Mesenchymal stem cell (in vitro differentiated cells and primary cell): Measurements from ENCODE around the gene RNF7.
A peak's percentile ranks its signal among the peaks of the same experiment; 100 is the strongest.
"Not testable (repeated sequence)": the region's sequence is repeated elsewhere in the genome, so short reads cannot be mapped to it uniquely, and the experiment has no call there.

Experiments used
- DNase-seq: peaks from one replicate; pipeline ENCODE4 v3.0.0-alpha.2; 2013
- H2AFZ ChIP-seq: one replicate; pipeline ENCODE4 v1.6.1; 2013; ENCODE audit warnings: low read depth, mild to moderate bottlenecking, control low read depth, inconsistent platforms, low read length, moderate library complexity
- H2AK5ac ChIP-seq: 2 replicates; pipeline ENCODE4 v1.6.1; 2013; ENCODE audit warnings: low read length, moderate library complexity, mild to moderate bottlenecking, inconsistent platforms; ENCODE audit not compliant: severe bottlenecking
- H2BK120ac ChIP-seq: one replicate; pipeline ENCODE4 v1.6.1; 2013; ENCODE audit warnings: low read depth, mild to moderate bottlenecking, inconsistent platforms, low read length, moderate library complexity
- H2BK12ac ChIP-seq, 2 experiments: one replicate each; pipeline ENCODE4 v1.6.1; 2013; ENCODE audit warnings: inconsistent platforms in 2 of 2, low read length in 2 of 2, mild to moderate bottlenecking in 2 of 2, moderate library complexity in 2 of 2, control low read depth in 1 of 2
- H2BK15ac ChIP-seq: one replicate; pipeline ENCODE4 v1.6.1; 2013; ENCODE audit warnings: mild to moderate bottlenecking, low read depth, inconsistent platforms; ENCODE audit not compliant: poor library complexity, severe bottlenecking
- H2BK5ac ChIP-seq: 2 replicates; pipeline ENCODE4 v1.6.1; 2013; ENCODE audit warnings: low read depth, mild to moderate bottlenecking, low read length, control low read depth, inconsistent platforms; ENCODE audit not compliant: poor library complexity, severe bottlenecking
- H3K14ac ChIP-seq, 2 experiments: one replicate each; pipeline ENCODE4 v1.6.1; 2013; ENCODE audit warnings: inconsistent platforms in 2 of 2, low read length in 2 of 2, control low read depth in 1 of 2, mild to moderate bottlenecking in 1 of 2, moderate library complexity in 1 of 2
- H3K18ac ChIP-seq, 2 experiments: one replicate each; pipeline ENCODE4 v1.6.1; 2013; ENCODE audit warnings: inconsistent platforms in 2 of 2, low read length in 2 of 2, control low read depth in 1 of 2, low read depth in 1 of 2, mild to moderate bottlenecking in 1 of 2
- H3K23ac ChIP-seq, 2 experiments: one replicate each; pipeline ENCODE4 v1.6.1; 2013; ENCODE audit warnings: inconsistent platforms in 2 of 2, low read length in 2 of 2, mild to moderate bottlenecking in 2 of 2, moderate library complexity in 2 of 2, control low read depth in 1 of 2
- H3K27ac ChIP-seq: 2 replicates; pipeline ENCODE4 v1.5.1; 2013; ENCODE audit warnings: mild to moderate bottlenecking, moderate library complexity, low read length, control low read depth, inconsistent platforms; ENCODE audit not compliant: poor library complexity, severe bottlenecking
- H3K27me3 ChIP-seq, 2 experiments: 2 replicates each; pipeline versions ENCODE4 v1.6.1 to v1.7.0; 2013; ENCODE audit warnings: low read length in 2 of 2, mild to moderate bottlenecking in 2 of 2, moderate library complexity in 2 of 2, control low read depth in 1 of 2, inconsistent platforms in 1 of 2; ENCODE audit not compliant: control insufficient read depth in 1 of 2, insufficient read depth in 1 of 2
- H3K36me3 ChIP-seq, 2 experiments: 2 replicates each; pipeline versions ENCODE4 v1.6.1 to v1.7.0; 2013; ENCODE audit warnings: low read length in 2 of 2, control low read depth in 1 of 2, inconsistent platforms in 1 of 2, low read depth in 1 of 2, mild to moderate bottlenecking in 1 of 2; ENCODE audit not compliant: insufficient read depth in 2 of 2, control insufficient read depth in 1 of 2
- H3K4ac ChIP-seq, 2 experiments: one replicate each; pipeline ENCODE4 v1.6.1; 2013; ENCODE audit warnings: inconsistent platforms in 2 of 2, low read length in 2 of 2, mild to moderate bottlenecking in 2 of 2, moderate library complexity in 2 of 2, control low read depth in 1 of 2, low read depth in 1 of 2
- H3K4me1 ChIP-seq: 2 replicates; pipeline ENCODE4 v1.6.1; 2013; ENCODE audit warnings: low read depth, low read length, control low read depth; ENCODE audit not compliant: control insufficient read depth, insufficient read depth
- H3K4me2 ChIP-seq: 2 replicates; pipeline ENCODE4 v1.6.1; 2013; ENCODE audit warnings: low read length, mild to moderate bottlenecking, inconsistent platforms; ENCODE audit not compliant: poor library complexity, severe bottlenecking
- H3K4me3 ChIP-seq, 2 experiments: 2 replicates each; pipeline versions ENCODE4 v1.5.1 to v1.7.0; 2013; ENCODE audit warnings: low read length in 2 of 2, mild to moderate bottlenecking in 2 of 2, control low read depth in 1 of 2, low read depth in 1 of 2; ENCODE audit not compliant: insufficient read depth in 1 of 2
- H3K79me1 ChIP-seq: replicated peaks from 2 replicates; pipeline ENCODE4 v1.6.1; 2013; ENCODE audit warnings: mild to moderate bottlenecking, control low read depth, low read length, inconsistent platforms; ENCODE audit not compliant: poor library complexity, severe bottlenecking
- H3K9ac ChIP-seq: 2 replicates; pipeline ENCODE4 v1.7.0; 2013; ENCODE audit warnings: mild to moderate bottlenecking, low read length, moderate library complexity
- H3K9me3 ChIP-seq: 2 replicates; pipeline ENCODE4 v1.7.0; 2013; ENCODE audit warnings: mild to moderate bottlenecking, low read length; ENCODE audit not compliant: control insufficient read depth
- H4K8ac ChIP-seq: one replicate; pipeline ENCODE4 v1.6.1; 2013; ENCODE audit warnings: inconsistent platforms, mild to moderate bottlenecking, low read length, moderate library complexity
- H4K91ac ChIP-seq: one replicate; pipeline ENCODE4 v1.6.1; 2013; ENCODE audit warnings: mild to moderate bottlenecking, low read length, inconsistent platforms
- WGBS: methylation state at CpG from one replicate; pipeline ENCODE4 v1.1.7; 2013; ENCODE audit warnings: mixed read lengths; 5-methylcytosine and 5-hydroxymethylcytosine counted together

RNF7 gene

DNA sequence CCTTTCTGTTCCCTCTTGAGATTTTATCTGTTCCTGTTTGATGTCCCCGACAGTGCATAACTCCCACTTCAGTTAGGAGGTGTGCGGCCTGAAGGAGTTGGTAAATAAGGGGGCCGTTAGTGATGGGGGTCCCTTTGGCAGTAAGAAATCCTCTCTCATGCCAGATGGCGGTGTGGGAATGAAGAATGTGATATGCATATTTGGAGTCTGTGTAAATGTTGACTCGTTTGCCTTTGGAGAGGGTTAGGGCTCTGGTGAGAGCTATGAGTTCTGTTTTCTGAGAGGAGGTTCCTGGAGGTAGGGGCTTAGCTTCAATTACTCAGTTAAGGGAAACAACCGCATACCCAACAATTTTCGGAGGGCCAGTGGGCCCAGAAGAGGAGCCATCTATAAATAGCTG lies 38.8 kb upstream of the RNF7 start:
- Histone ChIP-seq H2BK120ac (no peak overlapping the region), H3K18ac (no peak overlapping the region), H3K4me2 (no peak overlapping the region), H2BK15ac (no peak overlapping the region), H3K36me3 (no peaks in the 10 kb centered on the region), H3K4ac (no peak overlapping the region), H3K4me1 (no peaks in the 10 kb centered on the region), H3K23ac (no peak overlapping the region), H3K79me1 (no peaks in the 10 kb centered on the region), H4K8ac (no peak overlapping the region), H2AFZ (no peak overlapping the region), H3K4me3 (no peak overlapping the region), H3K27ac (no peak overlapping the region), H2BK5ac (no peak overlapping the region), H3K14ac (no peak overlapping the region), H4K91ac (no peak overlapping the region), H3K9ac (no peak overlapping the region), H3K9me3 (no peaks in the 10 kb centered on the region), H3K27me3 (peaks cover 50 to 53% of the 10 kb centered on the region in 2 experiments), H2AK5ac (no peak overlapping the region), H2BK12ac (no peak overlapping the region)
- 58% methylated on average over 7 of the region's 7 CpGs for WGBS
- no peak for DNase-seq

DNA sequence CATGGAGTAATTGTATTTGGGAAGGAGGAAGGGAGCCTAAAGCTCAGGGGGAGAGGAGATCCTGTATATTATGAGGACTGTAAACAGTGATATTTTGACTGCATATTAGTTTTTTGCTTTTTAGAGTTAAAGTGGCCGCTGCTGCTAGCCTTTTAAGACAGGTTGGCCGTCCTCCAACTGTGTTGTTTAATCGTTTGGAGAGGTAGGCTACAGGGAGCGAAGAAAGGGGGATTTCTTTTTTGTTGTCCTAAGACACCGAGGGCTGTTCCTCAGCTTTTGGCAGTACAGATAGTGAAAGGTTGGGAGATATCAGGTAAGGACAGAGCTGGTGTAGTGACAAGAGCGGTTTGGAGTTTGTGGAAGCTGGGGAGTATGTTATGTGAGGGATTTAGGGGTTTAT lies 38.2 kb upstream of the RNF7 start:
- Histone ChIP-seq H3K4me1 (no peaks in the 10 kb centered on the region), H3K4me2 (no peak overlapping the region), H3K9me3 (no peaks in the 10 kb centered on the region), H2BK120ac (no peak overlapping the region), H4K8ac (no peak overlapping the region), H3K4me3 (no peak overlapping the region), H3K23ac (no peak overlapping the region), H4K91ac (no peak overlapping the region), H3K27ac (no peak overlapping the region), H2AFZ (no peak overlapping the region), H2BK5ac (no peak overlapping the region), H3K4ac (no peak overlapping the region), H2AK5ac (no peak overlapping the region), H3K36me3 (no peaks in the 10 kb centered on the region), H2BK15ac (no peak overlapping the region), H3K14ac (no peak overlapping the region), H3K18ac (no peak overlapping the region), H3K9ac (no peak overlapping the region), H3K27me3 (peaks cover 50 to 53% of the 10 kb centered on the region in 2 experiments), H3K79me1 (no peaks in the 10 kb centered on the region), H2BK12ac (no peak overlapping the region)
- DNase-seq = no peak
- 78% methylated on average over 6 of the region's 6 CpGs for WGBS

DNA sequence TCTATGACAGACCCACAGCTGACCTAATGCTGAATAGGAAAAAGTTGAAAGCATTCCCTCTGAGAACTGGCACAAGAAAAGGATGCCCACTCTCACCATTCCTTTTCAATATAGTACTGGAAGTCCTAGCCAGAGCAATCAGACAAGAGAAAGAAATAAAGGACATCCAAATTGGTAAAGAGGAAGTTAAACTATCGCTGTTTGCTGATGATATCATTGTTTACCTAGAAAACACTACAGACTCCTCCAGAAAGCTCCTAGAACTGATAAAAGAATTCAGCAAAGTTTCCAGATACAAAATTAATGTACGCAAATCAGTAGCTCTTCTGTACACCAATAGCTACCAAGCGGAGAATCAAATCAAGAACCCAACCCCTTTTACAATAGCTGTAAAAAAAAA lies 34.7 kb upstream of the RNF7 start:
- DNase-seq, H2AK5ac ChIP-seq, H3K4me3 ChIP-seq, H3K18ac ChIP-seq, H2BK15ac ChIP-seq, H2BK12ac ChIP-seq, H3K79me1 ChIP-seq, H3K4me1 ChIP-seq, H2BK120ac ChIP-seq, H2BK5ac ChIP-seq, H3K14ac ChIP-seq, H3K9ac ChIP-seq, H3K27ac ChIP-seq, H4K8ac ChIP-seq, H3K4me2 ChIP-seq, H4K91ac ChIP-seq, H3K4ac ChIP-seq, H3K9me3 ChIP-seq, H3K23ac ChIP-seq, H3K36me3 ChIP-seq, H2AFZ ChIP-seq: not testable (repeated sequence)
- 97% methylated on average over 2 of the region's 3 CpGs for WGBS
- peaks cover 30 to 33% of the 10 kb centered on the region in 2 experiments for H3K27me3 ChIP-seq

DNA sequence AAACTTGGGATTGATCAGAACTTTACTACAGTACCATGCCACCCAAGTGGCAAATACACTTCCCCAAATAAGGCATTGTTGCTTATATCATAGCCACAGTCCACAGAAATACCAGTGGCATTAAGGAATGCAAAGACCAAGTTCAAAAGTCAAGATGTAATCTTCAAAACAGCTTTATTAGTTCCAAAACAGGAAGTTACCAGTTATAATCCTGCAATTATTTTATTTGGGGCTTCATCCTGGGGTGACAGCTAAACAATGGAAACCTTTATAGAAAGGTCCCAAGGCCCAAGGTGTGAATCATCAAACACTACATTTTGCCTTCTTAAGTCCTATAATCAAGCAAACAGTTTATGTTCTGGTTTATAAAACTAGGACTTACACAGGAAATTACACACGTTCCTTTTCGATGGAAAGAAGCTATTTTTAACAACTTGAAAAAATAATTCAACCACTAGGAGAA lies 30.3 kb upstream of the RNF7 start:
- no peak overlapping the region for H3K14ac ChIP-seq
- H3K4me3 ChIP-seq = no peak overlapping the region
- H4K8ac ChIP-seq = no peak overlapping the region
- no peaks in the 10 kb centered on the region for H3K9me3 ChIP-seq
- H3K4ac ChIP-seq = peak overlapping the region; percentile 46 to 66
- H3K27ac ChIP-seq = no peak overlapping the region
- H2BK12ac ChIP-seq = no peak overlapping the region
- no peak overlapping the region for H4K91ac ChIP-seq
- no peak overlapping the region for H2AFZ ChIP-seq
- 0% methylated on average over 1 of the region's 2 CpGs for WGBS
- H3K79me1 ChIP-seq = no peaks in the 10 kb centered on the region
- no peak overlapping the region for H3K23ac ChIP-seq
- peak; percentile 59 for DNase-seq
- H3K27me3 ChIP-seq = no peaks in the 10 kb centered on the region
- no peak overlapping the region for H3K4me2 ChIP-seq
- no peak overlapping the region for H2BK15ac ChIP-seq
- H3K18ac ChIP-seq = no peak overlapping the region
- H2BK5ac ChIP-seq = no peak overlapping the region
- no peak overlapping the region for H3K9ac ChIP-seq
- peak overlapping the region; percentile 4 for H2BK120ac ChIP-seq
- no peaks in the 10 kb centered on the region for H3K36me3 ChIP-seq
- H2AK5ac ChIP-seq = no peak overlapping the region
- peaks cover 2% of the 10 kb centered on the region for H3K4me1 ChIP-seq
